ENCODE measurements around the gene TCF7L1.

- no peak for TF ChIP-seq CTCF (IDR thresholded peaks at IDR 0.05 in 4 of 5, conservative IDR thresholded peaks at IDR 0.05 in 1 of 5)
- TF ChIP-seq POLR2A (IDR thresholded peaks at IDR 0.05) = no peak
Observed at GRCh38 chr2:85212841-85213240, 79.6 kb downstream of the TCF7L1 start.
